Calu3 (cell line): ENCODE data around the gene GRIA1. TPM values are rescaled to one million over a fixed set of nuclear protein-coding genes. Genes with fewer than 3 reads are reported as not detected.

Experiments used
- BruUV-seq: library from RNA; stranded (reverse); fragments of 400-500 nt; replicated peaks from 2 replicates; lab custom pipeline; 2021; lab: Mats Ljungman, UMichigan
- CTCF ChIA-PET: fragments of 300-600 bp; sonication (Branson Sonifier 250); formaldehyde crosslinking; loops from one replicate; lab custom pipeline; 2022; ENCODE audit warnings: antibody characterized with exemption; lab: Charles Lee
- DNase-seq: peaks from one replicate; pipeline ENCODE4 v3.0.0; 2022
- H3K27ac Mint-ChIP-seq: one replicate; pipeline ENCODE4 v1.8.0; 2022; ENCODE audit warnings: mixed read lengths; ENCODE audit not compliant: unreplicated experiment
- H3K27me3 Mint-ChIP-seq: one replicate; pipeline ENCODE4 v1.8.0; 2022; ENCODE audit warnings: mixed read lengths; ENCODE audit not compliant: unreplicated experiment
- H3K36me3 Mint-ChIP-seq: one replicate; pipeline ENCODE4 v1.8.0; 2022; ENCODE audit warnings: mild to moderate bottlenecking, moderate library complexity, mixed read lengths; ENCODE audit not compliant: insufficient read depth, unreplicated experiment
- H3K4me1 Mint-ChIP-seq: one replicate; pipeline ENCODE4 v1.8.0; 2022; ENCODE audit warnings: mild to moderate bottlenecking, low read depth, mixed read lengths; ENCODE audit not compliant: unreplicated experiment
- H3K4me3 Mint-ChIP-seq: one replicate; pipeline ENCODE4 v1.8.0; 2022; ENCODE audit warnings: mild to moderate bottlenecking, low read depth, moderate library complexity, mixed read lengths; ENCODE audit not compliant: unreplicated experiment
- H3K9me3 Mint-ChIP-seq: one replicate; pipeline ENCODE4 v1.8.0; 2022; ENCODE audit warnings: low read depth, mixed read lengths; ENCODE audit not compliant: unreplicated experiment
- intact Hi-C: fragments of 100-400 bp; cut with micrococcal nuclease; formaldehyde crosslinking; loops from one replicate; pipeline ENCODE4 v1.10.0; 2022; ENCODE audit not compliant: unreplicated experiment
- total RNA-seq: library from RNA; stranded (reverse); gene quantifications from 2 replicates; pipeline ENCODE4 v1.2.3, GENCODE V29; 2022
- TF ChIP-seq, protein P1 (sequence below): fragments of 200-600 bp; IDR thresholded peaks from one replicate; pipeline ENCODE4 v1.8.0; 2022; ENCODE audit warnings: antibody characterized with exemption; ENCODE audit not compliant: unreplicated experiment

Gene GRIA1
- total RNA-seq, 1 experiment from 2014 or later = not detected

DNA sequence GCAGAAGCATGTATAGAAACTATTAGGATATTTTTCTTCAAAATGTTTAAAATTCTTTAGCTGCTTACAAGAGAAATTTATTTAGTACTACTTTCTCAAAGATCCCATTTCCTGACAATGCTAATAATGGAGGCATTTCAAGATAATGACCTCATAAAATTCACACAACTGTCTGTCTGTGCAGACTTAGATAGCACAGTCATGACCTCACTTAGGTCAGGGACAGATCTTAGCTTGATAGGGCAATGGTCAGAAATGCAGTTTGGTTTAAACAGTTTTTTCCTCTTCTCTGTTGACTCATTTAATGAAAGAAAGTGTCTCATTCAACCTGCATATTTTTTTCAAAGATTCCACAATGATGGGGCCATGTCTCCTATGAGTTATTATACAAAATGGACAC lies 128.4 kb downstream of the GRIA1 start:
- Mint-ChIP-seq H3K4me3 (no peak overlapping the region), H3K4me1 (peaks cover 10% of the 10 kb centered on the region), H3K36me3 (no peaks in the 10 kb centered on the region), H3K9me3 (no peaks in the 10 kb centered on the region), H3K27ac (no peak overlapping the region), H3K27me3 (peaks cover 7% of the 10 kb centered on the region)
- DNase-seq = no peak
- TF ChIP-seq, protein P1, sequence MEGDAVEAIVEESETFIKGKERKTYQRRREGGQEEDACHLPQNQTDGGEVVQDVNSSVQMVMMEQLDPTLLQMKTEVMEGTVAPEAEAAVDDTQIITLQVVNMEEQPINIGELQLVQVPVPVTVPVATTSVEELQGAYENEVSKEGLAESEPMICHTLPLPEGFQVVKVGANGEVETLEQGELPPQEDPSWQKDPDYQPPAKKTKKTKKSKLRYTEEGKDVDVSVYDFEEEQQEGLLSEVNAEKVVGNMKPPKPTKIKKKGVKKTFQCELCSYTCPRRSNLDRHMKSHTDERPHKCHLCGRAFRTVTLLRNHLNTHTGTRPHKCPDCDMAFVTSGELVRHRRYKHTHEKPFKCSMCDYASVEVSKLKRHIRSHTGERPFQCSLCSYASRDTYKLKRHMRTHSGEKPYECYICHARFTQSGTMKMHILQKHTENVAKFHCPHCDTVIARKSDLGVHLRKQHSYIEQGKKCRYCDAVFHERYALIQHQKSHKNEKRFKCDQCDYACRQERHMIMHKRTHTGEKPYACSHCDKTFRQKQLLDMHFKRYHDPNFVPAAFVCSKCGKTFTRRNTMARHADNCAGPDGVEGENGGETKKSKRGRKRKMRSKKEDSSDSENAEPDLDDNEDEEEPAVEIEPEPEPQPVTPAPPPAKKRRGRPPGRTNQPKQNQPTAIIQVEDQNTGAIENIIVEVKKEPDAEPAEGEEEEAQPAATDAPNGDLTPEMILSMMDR = no peak
- BruUV-seq = no TSS peak
- CTCF ChIA-PET = interaction anchor here (0.6 kb wide), 1 partner anchor 1803 kb away, joined by 6 read pairs; no protein-coding TSS in a partner anchor
- intact Hi-C loops = no loop called here

DNA sequence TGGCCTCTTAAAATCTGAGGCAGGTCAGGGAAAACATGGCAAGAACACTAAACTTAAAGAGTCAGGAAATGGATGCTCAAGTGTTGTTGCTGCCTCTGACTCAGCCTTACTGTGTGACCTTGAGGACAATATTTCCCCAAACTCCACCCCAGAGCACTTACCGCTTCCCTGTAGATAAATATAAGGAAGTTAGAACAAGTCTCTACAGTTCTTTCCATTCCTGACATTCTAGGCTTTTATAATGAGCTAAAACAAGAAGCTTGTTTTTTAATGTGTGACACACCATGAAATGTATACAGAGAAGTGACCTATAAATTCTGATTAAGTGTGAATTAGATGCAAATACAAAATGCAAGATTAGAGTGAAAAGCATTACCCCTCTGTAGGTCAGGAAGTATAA lies 129.3 kb downstream of the GRIA1 start:
- CTCF ChIA-PET = no interaction called here
- BruUV-seq = no TSS peak
- Mint-ChIP-seq H3K36me3 (no peaks in the 10 kb centered on the region), H3K27me3 (no peaks in the 10 kb centered on the region), H3K9me3 (no peaks in the 10 kb centered on the region), H3K4me3 (no peak overlapping the region), H3K4me1 (peaks cover 10% of the 10 kb centered on the region), H3K27ac (no peak overlapping the region)
- intact Hi-C loops = no loop called here
- no peak for DNase-seq
- TF ChIP-seq, protein P1 = no peak

DNA sequence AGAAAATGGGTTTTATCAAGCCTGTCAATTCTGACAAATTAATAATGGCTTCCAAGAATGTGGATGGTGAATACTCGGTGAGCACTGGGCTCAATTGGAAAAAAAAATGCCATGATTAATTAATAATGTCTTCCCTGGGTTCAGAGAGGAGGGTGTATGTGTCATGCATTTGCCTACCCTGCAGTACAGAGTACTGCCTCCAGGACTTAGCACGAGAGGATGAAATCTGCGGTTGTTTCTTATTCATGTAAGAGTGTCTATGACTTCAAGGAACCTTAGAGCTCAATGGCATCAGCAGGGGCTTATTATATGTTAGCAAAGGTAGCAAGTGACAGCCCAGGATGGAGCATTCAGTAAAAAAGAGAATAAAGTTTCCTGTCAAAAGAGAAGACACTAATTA lies 132.7 kb downstream of the GRIA1 start:
- intact Hi-C loops = no loop called here
- DNase-seq = no peak
- H3K27me3 Mint-ChIP-seq = no peaks in the 10 kb centered on the region
- H3K4me3 Mint-ChIP-seq = no peak overlapping the region
- TF ChIP-seq, protein P1 = no peak
- H3K27ac Mint-ChIP-seq = no peak overlapping the region
- no peaks in the 10 kb centered on the region for H3K9me3 Mint-ChIP-seq
- CTCF ChIA-PET = no interaction called here
- BruUV-seq = no TSS peak
- H3K4me1 Mint-ChIP-seq = peaks cover 10% of the 10 kb centered on the region
- H3K36me3 Mint-ChIP-seq = no peaks in the 10 kb centered on the region

DNA sequence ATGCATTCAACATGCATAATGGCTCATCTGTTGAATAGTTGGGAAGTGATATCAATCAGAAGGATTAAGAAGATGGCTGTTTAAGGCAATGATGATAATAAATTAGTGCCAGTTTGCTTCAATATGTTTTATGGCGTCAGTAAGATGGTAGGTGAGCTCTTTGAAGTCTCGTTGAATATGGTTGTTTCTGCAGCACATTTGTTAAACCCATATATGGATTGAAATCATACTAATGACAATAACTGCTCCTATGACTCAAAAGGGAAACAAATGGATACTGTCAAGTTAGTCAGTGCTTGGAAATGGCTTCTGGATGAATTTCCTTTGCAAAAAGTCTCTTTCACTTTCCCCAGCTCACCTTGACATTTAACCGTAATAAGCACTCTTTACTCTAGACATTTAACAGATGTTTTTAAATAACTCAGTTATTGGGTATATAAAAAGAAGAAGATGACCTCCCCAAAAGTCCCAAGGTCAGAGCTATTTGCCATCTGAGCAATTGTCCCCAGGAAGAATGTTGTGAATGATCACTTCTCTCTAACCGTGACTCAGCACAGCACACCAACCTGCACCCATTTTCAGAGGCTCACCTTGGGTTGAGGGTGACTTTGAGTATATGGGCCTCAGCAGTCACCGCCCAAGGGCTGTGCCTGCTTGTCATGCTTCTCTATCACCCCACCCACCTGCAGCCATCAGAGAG lies 133.4 kb downstream of the GRIA1 start:
- no peaks in the 10 kb centered on the region for H3K9me3 Mint-ChIP-seq
- H3K4me3 Mint-ChIP-seq = no peak overlapping the region
- no peaks in the 10 kb centered on the region for H3K27me3 Mint-ChIP-seq
- no peak for DNase-seq
- no TSS peak for BruUV-seq
- CTCF ChIA-PET = no interaction called here
- TF ChIP-seq, protein P1 = no peak
- peaks cover 10% of the 10 kb centered on the region for H3K4me1 Mint-ChIP-seq
- intact Hi-C loops = no loop called here
- no peak overlapping the region for H3K27ac Mint-ChIP-seq
- H3K36me3 Mint-ChIP-seq = no peaks in the 10 kb centered on the region
